Naive thymus-derived CD8-positive, alpha-beta T cell (primary cell): Measurements from ENCODE around the gene PDE9A. TPM values are rescaled to one million over a fixed set of nuclear protein-coding genes. Genes with fewer than 3 reads are reported as not detected.

Source experiments
- ATAC-seq, 2 donors: fragments of 150-1000 bp; cut with Tn5 transposase in 1 of 2; sonication (Bioruptor Pico), chemical (Tn5 transposase) in 1 of 2; 1 replicate in 1 of 2; 2 replicates in 1 of 2; pipeline ENCODE4 v1.10.0; 2021; ENCODE audit warnings: mild to moderate bottlenecking in 2 of 2, moderate library complexity in 2 of 2
- POLR2A ChIA-PET: fragments of 350-600 bp; sonication (Branson Sonifier 250); formaldehyde crosslinking; loops from one replicate; lab custom pipeline; 2021; ENCODE audit warnings: antibody characterized with exemption; lab: Charles Lee
- DNase-seq, 10 donors: peaks; one replicate each; pipeline versions ENCODE4 v3.0.0 to v3.0.0-alpha.2; 2020 to 2022
- H3K27ac Mint-ChIP-seq, 10 donors: one replicate each; pipeline ENCODE4 v1.8.0; 2020 to 2022; ENCODE audit warnings: mild to moderate bottlenecking in 10 of 10, mixed read lengths in 10 of 10, moderate library complexity in 4 of 10, inconsistent platforms in 1 of 10
- H3K27me3 Mint-ChIP-seq, 5 donors: one replicate each; pipeline ENCODE4 v1.8.0; 2021 to 2022; ENCODE audit warnings: mixed read lengths in 5 of 5
- H3K36me3 Mint-ChIP-seq, 3 donors: one replicate each; pipeline ENCODE4 v1.8.0; 2020 to 2022; ENCODE audit warnings: mixed read lengths in 3 of 3, mild to moderate bottlenecking in 2 of 3, inconsistent platforms in 1 of 3
- H3K4me1 Mint-ChIP-seq, 4 donors: one replicate each; pipeline ENCODE4 v1.8.0; 2021 to 2022; ENCODE audit warnings: mixed read lengths in 4 of 4
- H3K4me3 Mint-ChIP-seq, 10 donors: one replicate each; pipeline ENCODE4 v1.8.0; 2020 to 2022; ENCODE audit warnings: mild to moderate bottlenecking in 10 of 10, mixed read lengths in 10 of 10, moderate library complexity in 6 of 10, inconsistent platforms in 1 of 10
- H3K9me3 Mint-ChIP-seq, 9 donors: one replicate each; pipeline ENCODE4 v1.8.0; 2020 to 2022; ENCODE audit warnings: mixed read lengths in 9 of 9, mild to moderate bottlenecking in 3 of 9, inconsistent platforms in 1 of 9, moderate library complexity in 1 of 9
- polyA plus RNA-seq, 3 donors: library from polyadenylated mRNA; unstranded; fragments of 300-500 nt; fragmentation: Illumina TruSeq; gene quantifications; one replicate each; pipeline ENCODE4 v1.2.3, GENCODE V29; 2021
- total RNA-seq, 8 experiments: library from RNA in 2 of 8; stranded (reverse) in 2 of 8; gene quantifications; one replicate each; pipeline ENCODE4 v1.2.3 and lab custom pipeline; 2021 to 2026

Gene PDE9A
- total and polyA plus RNA-seq, 5 experiments from 2014 or later = 3.6 to 17.1 (median 5.1) TPM

DNA sequence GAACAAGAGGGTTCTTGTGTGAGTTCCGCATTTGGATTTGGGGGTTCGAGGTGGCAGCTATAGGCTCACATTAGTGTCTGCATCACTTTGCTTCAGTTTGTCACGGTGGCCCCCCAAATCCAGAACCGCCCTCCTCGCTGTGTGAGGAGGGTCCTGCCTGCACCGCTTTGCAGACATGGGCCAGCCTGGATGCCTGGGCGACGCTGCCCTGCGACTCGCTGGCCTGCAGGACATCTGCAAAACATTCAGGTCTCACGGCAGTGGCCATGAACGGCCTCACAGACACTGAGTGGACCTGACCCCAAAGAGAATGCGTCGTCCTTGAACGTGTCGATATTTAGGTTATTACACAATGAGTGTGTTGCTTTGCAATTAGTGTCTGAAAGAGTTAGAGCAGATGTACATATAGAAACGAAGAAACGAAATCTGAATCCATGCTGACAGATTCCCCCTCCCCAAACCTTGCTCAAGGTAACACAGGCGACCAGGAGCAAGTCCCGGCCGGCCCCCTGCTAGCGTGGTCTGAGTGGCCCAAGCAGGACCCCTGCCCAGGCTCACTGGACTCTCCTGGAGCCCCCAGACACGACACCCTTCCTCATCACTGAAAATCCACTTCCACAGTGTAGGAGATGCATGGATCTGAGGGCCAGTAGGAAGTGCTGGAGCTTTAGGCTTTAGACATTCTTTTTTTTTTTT is 20.4 kb downstream of the PDE9A start:
- no peaks in the 10 kb centered on the region for H3K27me3 Mint-ChIP-seq
- POLR2A ChIA-PET = no interaction called here
- H3K9me3 Mint-ChIP-seq = no peaks in the 10 kb centered on the region
- DNase-seq (no peak), ATAC-seq (no peak)
- peaks cover 0 to 1% (median 0%) of the 10 kb centered on the region in 3 donors for H3K36me3 Mint-ChIP-seq
- peaks cover 16 to 23% (median 20%) of the 10 kb centered on the region in 4 donors for H3K4me1 Mint-ChIP-seq
- no peak overlapping the region for H3K27ac Mint-ChIP-seq
- no peak overlapping the region for H3K4me3 Mint-ChIP-seq

DNA sequence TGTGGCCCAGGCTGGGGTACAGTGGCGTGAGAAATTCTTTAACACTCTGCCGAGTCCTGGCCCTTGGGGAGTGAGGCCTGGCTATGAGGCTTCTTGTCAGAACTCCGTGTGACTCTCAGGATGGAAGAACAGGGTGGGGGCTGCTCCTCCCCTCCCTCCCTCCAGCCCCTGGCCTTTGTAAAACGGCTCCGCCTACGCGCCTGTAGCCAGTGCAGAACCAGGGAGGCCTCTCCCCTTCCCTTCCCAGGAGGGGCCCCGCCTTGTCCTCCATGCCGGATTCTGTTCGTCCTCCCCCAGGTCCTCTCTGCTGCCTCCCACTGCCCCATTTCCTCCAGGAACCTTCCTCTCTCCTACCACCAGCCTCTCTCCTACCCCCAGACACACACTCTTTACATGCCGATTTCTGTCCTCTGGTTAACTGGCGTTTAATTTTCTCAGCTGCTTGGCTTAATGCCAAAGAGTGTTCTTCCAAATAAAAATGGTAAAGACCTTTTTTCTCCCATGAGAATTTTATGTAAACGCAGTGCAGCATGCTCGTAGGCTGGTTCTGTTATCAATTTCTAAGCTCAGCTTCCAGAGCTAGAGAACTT is 21.0 kb downstream of the PDE9A start:
- no peak overlapping the region for H3K4me3 Mint-ChIP-seq
- H3K27ac Mint-ChIP-seq = peak overlapping the region in 1 of 10 donors; percentile 39
- POLR2A ChIA-PET = no interaction called here
- H3K9me3 Mint-ChIP-seq = no peaks in the 10 kb centered on the region
- DNase-seq (no peak), ATAC-seq (no peak)
- H3K27me3 Mint-ChIP-seq = no peaks in the 10 kb centered on the region
- no peaks in the 10 kb centered on the region for H3K36me3 Mint-ChIP-seq
- H3K4me1 Mint-ChIP-seq = peaks cover 15 to 26% (median 22%) of the 10 kb centered on the region in 4 donors

DNA sequence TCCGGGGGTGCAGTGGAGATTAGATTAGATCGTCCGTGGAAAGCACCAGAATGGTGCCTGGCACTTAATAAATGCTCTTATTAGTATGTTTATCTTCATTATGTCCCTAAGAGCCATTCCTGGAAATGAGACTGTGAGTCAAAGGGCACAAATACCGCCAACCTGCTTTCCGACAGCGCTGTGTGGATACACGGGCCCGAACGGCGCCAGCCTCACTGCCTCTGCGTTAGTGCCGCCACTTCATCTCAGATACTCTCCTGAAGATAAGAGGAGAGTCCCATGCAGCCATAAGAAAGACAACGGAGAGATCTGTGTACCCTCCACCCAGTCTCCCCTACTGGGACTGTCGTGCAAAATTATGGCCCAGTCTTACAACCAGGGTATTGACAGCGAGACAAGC is 22.0 kb downstream of the PDE9A start:
- POLR2A ChIA-PET = no interaction called here
- no peaks in the 10 kb centered on the region for H3K9me3 Mint-ChIP-seq
- no peak overlapping the region for H3K4me3 Mint-ChIP-seq
- H3K36me3 Mint-ChIP-seq = no peaks in the 10 kb centered on the region
- peak overlapping the region in 2 of 10 donors; percentile 45 to 66 for H3K27ac Mint-ChIP-seq
- no peaks in the 10 kb centered on the region for H3K27me3 Mint-ChIP-seq
- ATAC-seq (no peak), DNase-seq (no peak)
- peaks cover 17 to 29% (median 25%) of the 10 kb centered on the region in 4 donors for H3K4me1 Mint-ChIP-seq

DNA sequence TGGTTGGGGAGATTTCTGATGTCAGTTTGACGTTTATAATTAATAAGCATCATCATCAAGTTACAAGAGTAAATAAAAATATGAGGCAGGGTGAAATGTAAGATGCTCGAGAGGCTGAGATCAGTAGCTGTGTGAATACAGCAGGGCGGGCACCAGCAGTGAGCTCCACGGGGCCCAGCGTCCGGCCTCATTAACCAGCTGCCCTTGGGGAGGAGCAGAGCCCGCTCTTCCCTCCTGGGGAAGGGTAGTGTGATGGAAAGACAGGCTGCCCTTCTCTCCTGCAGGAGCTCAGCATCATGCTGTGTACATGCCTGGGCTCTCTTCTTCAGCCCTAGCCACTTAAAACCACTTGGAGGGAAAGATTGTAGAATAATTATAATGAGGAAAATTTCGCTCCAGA is 23.4 kb downstream of the PDE9A start:
- no peak for DNase-seq
- Mint-ChIP-seq H3K4me3 (no peak overlapping the region), H3K4me1 (peaks cover 24 to 40% (median 37%) of the 10 kb centered on the region in 4 donors), H3K36me3 (no peaks in the 10 kb centered on the region), H3K27me3 (no peaks in the 10 kb centered on the region), H3K9me3 (no peaks in the 10 kb centered on the region), H3K27ac (peak overlapping the region in 4 of 10 donors; percentile 29 to 84 (median 46))
- POLR2A ChIA-PET = interaction anchor here (1.3 kb wide), 1 partner anchor 297 kb away, joined by 3 read pairs; the partner anchor contains the start of gene PKNOX1
- no peak for ATAC-seq

DNA sequence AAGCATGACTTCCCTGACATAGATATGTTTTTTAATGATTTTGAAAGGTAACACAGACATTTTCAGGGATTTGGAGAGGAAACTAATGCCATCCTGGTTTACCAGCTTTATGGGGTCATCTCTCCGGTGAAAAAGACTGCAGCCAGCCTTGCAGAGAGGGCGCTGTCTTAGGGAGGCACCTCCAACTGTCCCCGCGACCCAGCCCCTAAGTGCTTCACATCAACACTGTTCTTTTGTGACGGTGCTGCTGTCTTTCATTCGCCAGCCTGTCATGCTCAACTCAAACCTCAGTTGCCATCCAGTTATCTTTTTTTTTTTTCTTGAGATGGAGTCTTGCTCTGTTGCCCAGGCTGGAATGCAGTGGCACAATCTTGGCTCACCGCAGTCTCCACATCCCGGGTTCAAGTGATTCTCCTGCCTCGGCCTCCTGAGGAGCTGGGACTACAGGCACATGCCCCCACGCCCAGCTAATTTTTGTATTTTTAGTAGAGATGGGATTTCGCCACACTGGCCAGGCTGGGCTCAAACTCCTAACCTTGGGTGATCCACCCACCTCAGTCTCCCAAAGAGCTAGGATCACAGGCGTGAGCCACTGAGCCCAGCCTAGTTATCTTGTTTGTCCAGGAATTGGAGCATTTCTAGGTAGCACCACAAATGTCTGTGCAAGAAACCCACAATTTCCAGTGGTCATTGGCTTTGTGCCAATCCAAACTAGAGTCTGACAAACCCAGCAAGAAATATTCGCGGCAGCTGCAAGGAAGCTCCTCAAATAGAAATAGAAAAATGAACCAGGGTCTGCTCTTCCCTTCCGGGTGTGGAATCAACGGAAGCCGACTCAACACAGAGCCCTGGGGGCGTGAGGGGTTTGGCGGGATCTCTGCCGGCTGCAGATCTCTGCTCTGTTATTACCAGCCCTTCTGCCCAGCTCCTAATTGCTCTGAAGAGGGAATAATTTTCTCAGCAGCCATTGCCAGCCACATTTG is 24.2 kb downstream of the PDE9A start:
- Mint-ChIP-seq H3K4me3 (peak overlapping the region in 7 of 10 donors; percentile 7 to 54 (median 26)), H3K9me3 (no peaks in the 10 kb centered on the region), H3K27me3 (no peaks in the 10 kb centered on the region), H3K27ac (peak overlapping the region in 9 of 10 donors; percentile 41 to 84 (median 72)), H3K36me3 (no peaks in the 10 kb centered on the region), H3K4me1 (peaks cover 28 to 48% (median 45%) of the 10 kb centered on the region in 4 donors)
- DNase-seq = peak in 1 of 10 donors; percentile 11
- POLR2A ChIA-PET = interaction anchor here (1.3 kb wide), 1 partner anchor 297 kb away, joined by 3 read pairs; the partner anchor contains the start of gene PKNOX1
- ATAC-seq = no peak

DNA sequence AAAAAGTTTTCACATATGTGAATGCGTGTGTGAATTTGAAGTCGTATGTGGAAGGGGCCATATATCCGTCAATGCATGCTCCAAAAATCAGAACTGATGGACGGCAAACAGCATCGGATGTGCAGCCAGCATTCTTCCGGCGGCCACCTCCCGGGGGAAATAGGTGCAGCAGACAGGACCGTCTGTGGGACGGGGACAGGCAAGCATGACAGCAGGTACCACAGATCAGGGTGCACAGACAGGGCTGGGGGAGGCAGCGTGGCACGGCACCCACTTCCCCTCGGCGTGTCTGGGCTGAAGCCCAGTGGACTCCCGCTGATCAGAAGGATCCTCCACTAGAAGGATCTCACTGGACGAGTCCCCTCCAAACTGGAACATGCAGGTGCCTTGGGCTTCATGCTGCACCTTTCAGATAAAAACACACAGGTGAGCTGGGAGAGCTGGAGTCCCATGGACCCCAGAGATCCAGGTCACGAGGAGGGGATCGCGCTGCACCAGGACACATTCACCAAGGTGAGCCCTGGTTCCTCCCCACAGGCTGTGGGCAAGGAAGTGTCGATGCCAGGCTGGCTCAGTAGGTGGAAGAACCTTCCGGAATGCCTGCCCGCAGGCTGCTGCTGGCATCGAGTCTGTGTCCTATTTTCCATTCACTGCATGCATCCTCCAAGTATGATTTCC is 25.3 kb downstream of the PDE9A start:
- peak overlapping the region in 5 of 10 donors; percentile 45 to 83 (median 79) for H3K27ac Mint-ChIP-seq
- ATAC-seq (no peak), DNase-seq (no peak)
- no peaks in the 10 kb centered on the region for H3K27me3 Mint-ChIP-seq
- H3K36me3 Mint-ChIP-seq = no peaks in the 10 kb centered on the region
- POLR2A ChIA-PET = no interaction called here
- H3K4me1 Mint-ChIP-seq = peaks cover 32 to 60% (median 56%) of the 10 kb centered on the region in 4 donors
- peak overlapping the region in 1 of 10 donors; percentile 26 for H3K4me3 Mint-ChIP-seq
- no peaks in the 10 kb centered on the region for H3K9me3 Mint-ChIP-seq

DNA sequence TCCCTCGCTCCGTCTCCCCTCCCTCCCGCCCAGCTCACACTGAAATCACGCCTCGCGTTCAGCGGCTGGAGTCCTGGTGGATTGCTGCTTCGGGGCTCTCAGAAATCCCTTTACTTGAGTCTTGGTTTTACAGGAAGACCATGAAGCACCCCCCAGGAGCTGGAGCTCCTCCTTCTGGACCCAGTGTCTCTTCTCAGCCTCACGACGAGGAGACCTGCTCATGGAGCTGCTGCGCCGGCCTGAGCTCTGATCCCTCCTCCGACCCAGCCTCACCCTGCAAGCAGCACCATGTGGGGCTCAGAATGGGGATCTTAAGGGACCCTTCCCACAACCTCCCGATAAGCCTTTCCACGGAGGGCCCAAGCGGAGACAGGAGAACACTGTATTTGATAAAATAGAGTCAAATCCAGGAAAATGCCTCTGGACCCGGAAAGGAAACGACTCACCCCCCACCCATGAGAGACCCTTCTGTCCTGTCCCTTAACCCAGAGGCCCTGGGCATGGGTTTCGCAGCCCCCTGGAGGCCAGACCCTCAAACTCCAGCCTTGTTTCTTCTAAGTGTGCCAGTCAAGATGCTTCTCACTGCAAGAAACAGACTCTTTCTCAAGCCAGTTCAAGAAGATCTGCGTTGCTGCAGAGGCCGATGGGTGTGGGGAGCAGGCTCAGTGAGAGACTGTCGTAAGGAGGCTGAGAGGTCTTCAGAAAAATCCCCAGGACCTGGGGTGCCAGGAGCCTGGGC is 26.1 kb downstream of the PDE9A start:
- H3K27ac Mint-ChIP-seq = peak overlapping the region in 6 of 10 donors; percentile 6 to 68 (median 42)
- POLR2A ChIA-PET = no interaction called here
- H3K9me3 Mint-ChIP-seq = no peaks in the 10 kb centered on the region
- peak overlapping the region in 1 of 10 donors; percentile 10 for H3K4me3 Mint-ChIP-seq
- no peaks in the 10 kb centered on the region for H3K27me3 Mint-ChIP-seq
- H3K4me1 Mint-ChIP-seq = peaks cover 35 to 67% (median 63%) of the 10 kb centered on the region in 4 donors
- ATAC-seq (no peak), DNase-seq (no peak)
- H3K36me3 Mint-ChIP-seq = no peaks in the 10 kb centered on the region

DNA sequence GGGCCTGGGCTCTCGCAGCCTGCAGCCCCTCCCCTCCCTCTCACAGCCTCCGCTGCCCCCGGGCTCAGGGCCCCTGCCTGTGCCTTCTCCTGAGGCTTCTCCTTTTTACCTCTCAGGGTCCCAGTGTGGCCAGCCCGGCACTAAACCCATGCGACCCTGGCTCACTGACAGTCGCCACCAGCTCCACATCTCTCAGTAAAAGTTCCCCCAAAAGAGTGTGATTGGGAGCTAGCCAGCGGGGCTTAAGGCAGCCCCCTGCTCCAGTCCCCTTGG is 26.6 kb downstream of the PDE9A start:
- H3K9me3 Mint-ChIP-seq = no peaks in the 10 kb centered on the region
- ATAC-seq (no peak), DNase-seq (no peak)
- no peak overlapping the region for H3K4me3 Mint-ChIP-seq
- POLR2A ChIA-PET = no interaction called here
- H3K4me1 Mint-ChIP-seq = peaks cover 33 to 72% (median 68%) of the 10 kb centered on the region in 4 donors
- H3K36me3 Mint-ChIP-seq = no peaks in the 10 kb centered on the region
- H3K27ac Mint-ChIP-seq = peak overlapping the region in 1 of 10 donors; percentile 52
- no peaks in the 10 kb centered on the region for H3K27me3 Mint-ChIP-seq

DNA sequence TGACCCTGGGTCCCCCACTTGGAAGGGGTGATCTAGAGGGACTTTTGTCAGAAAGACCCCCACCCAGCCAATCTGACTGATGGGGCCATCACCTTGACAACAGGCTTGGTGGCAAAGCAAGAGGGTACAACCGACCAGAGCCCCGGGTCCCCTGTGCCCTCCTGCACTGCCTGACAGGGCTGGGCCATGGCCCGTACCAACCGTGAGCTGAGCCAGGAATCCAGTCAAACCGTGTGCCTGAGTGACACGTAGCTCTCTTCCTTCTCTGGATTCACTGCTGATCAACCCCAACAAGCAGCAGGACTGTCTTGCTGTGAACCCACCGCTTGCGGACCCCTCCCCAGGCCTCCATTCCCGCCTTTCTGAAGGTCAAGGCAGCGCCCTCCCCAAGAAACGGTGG is 27.0 kb downstream of the PDE9A start:
- H3K9me3 Mint-ChIP-seq = no peaks in the 10 kb centered on the region
- H3K27me3 Mint-ChIP-seq = no peaks in the 10 kb centered on the region
- DNase-seq (no peak), ATAC-seq (no peak)
- H3K27ac Mint-ChIP-seq = peak overlapping the region in 3 of 10 donors; percentile 63 to 88 (median 86)
- peaks cover 33 to 76% (median 71%) of the 10 kb centered on the region in 4 donors for H3K4me1 Mint-ChIP-seq
- no peaks in the 10 kb centered on the region for H3K36me3 Mint-ChIP-seq
- H3K4me3 Mint-ChIP-seq = no peak overlapping the region
- POLR2A ChIA-PET = no interaction called here

DNA sequence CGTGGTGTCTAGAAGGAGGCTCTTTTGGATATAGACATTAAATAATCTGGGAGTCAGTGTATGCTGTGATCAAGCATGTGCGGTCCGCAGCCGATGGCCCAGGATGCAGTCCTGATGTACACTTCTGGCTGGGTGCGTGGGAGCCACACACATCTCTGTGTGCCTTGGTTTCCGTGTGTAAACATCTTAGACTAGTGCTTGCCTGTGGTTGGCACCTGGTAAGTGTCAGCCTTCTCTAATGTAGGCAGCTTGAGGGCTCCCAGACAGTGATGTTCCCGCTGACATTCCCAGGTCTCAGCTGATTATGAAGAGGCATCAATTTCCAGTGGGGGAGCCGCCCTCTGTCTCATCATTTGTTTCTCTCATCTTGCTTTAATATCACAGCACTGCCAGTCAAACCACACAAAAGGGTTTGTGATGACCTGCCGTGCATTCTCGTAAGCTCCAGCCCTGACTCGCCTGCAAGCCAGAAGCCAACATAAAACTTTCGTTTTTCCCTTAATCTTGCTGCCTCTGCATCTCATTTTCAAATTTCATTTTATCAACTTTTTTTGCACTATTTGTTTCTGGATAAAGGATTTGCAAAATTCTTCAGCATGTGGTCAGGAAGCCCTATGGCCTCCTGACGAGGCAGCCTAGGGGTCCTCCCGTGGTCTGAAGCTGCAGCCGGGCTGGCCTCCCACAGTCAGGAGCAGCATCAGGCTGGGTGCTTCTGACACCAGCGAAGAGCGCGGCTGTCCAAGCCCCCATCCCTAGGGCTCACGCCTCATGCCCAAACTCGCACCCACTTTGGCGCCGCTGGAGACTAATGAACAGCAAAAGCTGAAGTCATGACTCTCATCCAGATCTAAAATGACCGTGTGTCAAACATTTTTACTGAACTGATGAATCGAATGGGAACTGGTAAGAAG is 28.1 kb downstream of the PDE9A start:
- Mint-ChIP-seq H3K36me3 (no peaks in the 10 kb centered on the region), H3K4me3 (peak overlapping the region; percentile 24 to 82 (median 70)), H3K4me1 (peaks cover 29 to 76% (median 68%) of the 10 kb centered on the region in 4 donors), H3K27ac (peak overlapping the region; percentile 53 to 98 (median 84)), H3K9me3 (no peaks in the 10 kb centered on the region), H3K27me3 (no peaks in the 10 kb centered on the region)
- ATAC-seq (peak; percentile 20 to 29), DNase-seq (peak in 3 of 10 donors; percentile 13 to 30 (median 16))
- POLR2A ChIA-PET = interaction anchor here (0.8 kb wide), 1 partner anchor 102 kb away, joined by 3 read pairs; no protein-coding TSS in a partner anchor
